Ovary (tissue), 3 donors: ENCODE measurements around the gene JARID2.

Experiments
- CTCF ChIP-seq, 3 donors: fragments of 450-650 bp in 2 of 3; fragments of 200-600 bp in 1 of 3; IDR thresholded peaks; one replicate each; pipeline versions ENCODE4 v1.5.1 to v1.8.0; 2016 to 2022; ENCODE audit warnings: antibody characterized with exemption in 3 of 3, mild to moderate bottlenecking in 1 of 3
- POLR2A ChIP-seq: fragments of 450-650 bp; IDR thresholded peaks from one replicate; pipeline ENCODE4 v1.6.1; 2017; ENCODE audit warnings: antibody characterized with exemption, mild to moderate bottlenecking, moderate library complexity
- donor health status: DM: no; HTN: no; CAD: no.

GRCh38 chr6:15465212-15465611 lies 219.3 kb downstream of the JARID2 start:
- TF ChIP-seq POLR2A: no peak
- no peak for TF ChIP-seq CTCF (IDR thresholded peaks at IDR 0.05)
